HG02763 (cell line): ENCODE measurements around the gene MAP3K9.
"Not testable (repeated sequence)": the region's sequence is repeated elsewhere in the genome, so short reads cannot be mapped to it uniquely, and the experiment has no call there.

Experiments
- ATAC-seq: cut with Tn5 transposase; IDR thresholded peaks from one replicate; pipeline ENCODE4 v1.9.1; 2021; ENCODE audit warnings: mild to moderate bottlenecking, moderate library complexity; ENCODE audit not compliant: unreplicated experiment

The MAP3K9 gene

DNA sequence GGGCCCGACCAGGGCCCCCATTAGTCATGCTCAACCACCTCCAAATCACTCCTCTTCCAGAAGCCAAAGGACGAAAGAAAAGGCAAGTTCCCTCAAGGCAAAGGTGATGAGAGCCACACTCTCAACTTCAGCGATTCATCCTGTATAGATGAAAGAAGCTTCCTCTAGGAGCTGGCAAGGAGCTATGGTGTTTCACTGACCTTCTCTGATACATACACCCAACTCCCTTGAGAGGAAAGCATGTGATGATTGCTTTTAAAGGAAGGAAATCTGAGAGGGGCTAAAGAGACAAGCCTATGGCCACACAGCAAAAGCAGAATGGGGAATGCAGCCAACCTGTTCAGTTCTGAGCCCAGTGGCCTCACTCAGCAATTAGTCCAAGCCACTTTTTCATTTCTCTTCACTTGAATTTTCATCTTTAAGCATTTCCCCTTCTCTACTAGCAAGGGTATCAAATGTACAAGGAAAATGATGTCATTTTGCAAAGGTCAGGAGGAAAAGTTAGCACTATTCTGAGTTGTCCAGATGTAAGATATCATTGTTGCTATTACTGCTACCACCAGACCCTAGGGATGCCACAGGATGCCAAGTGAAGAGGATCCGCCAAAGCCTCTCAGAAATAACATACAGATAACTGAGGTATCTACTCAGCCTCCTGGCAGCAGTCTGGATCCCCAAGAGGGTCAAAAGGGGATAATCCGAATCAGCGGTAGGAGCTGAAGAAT is 82.5 kb downstream of the MAP3K9 start:
- no peak for ATAC-seq

DNA sequence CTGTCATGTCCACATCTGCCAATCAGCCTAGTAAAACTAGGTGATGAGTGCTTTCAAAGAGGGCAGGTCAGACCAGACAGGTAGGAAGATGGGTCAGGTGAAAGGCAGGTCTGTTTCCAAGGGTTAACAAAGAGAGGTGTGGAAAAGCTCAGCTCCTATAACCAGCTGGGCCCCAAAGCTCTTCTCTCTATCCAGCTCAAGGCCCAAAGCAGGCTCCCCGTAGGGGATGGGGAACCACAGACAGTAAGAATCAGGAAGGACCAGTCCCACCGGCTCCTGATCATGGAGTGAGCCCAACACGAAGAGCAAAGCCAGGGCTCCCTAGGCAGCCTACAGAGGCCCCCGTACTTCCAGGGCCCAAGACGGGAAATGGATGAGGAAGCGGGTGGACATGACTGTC is 84.4 kb downstream of the MAP3K9 start:
- no peak for ATAC-seq

DNA sequence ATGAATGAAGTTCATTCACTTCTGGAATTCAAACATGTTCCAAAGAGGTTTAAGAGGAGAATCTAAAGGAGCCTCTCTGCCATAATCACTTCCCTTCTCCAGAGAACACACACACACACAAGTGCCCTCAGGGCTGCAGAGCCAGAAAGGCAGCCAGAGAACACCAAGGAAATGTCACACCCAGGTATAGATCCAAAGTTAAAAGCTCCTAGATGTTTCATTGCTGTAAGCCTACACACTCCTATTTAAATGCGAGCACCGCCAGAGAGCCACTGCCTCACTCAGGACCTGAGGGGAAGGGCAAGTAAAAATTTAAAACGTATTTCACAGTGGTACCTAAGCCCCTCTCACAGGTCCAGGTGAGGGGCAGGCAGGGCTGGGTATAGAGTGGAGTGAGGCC is 85.2 kb downstream of the MAP3K9 start:
- ATAC-seq: no peak

DNA sequence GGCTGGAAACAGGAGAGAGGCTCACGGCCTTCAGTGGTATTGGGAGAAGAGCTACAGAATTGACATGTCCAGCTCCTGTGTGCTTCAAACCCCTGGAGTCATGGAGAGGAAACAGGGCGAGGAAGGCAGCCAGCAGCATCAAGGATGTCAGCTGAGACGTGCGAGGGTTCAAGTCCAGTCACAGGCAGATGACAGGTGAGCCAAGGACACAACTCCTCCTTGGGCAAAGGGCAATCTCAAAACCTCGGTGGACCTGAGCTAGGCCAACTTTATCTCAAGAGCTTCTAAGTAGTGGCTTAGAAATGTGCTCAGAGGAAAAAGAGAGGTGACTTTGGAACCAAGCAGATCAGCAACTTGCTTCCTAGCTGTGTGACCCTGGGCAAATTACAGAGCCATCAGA is 86.0 kb downstream of the MAP3K9 start:
- no peak for ATAC-seq

DNA sequence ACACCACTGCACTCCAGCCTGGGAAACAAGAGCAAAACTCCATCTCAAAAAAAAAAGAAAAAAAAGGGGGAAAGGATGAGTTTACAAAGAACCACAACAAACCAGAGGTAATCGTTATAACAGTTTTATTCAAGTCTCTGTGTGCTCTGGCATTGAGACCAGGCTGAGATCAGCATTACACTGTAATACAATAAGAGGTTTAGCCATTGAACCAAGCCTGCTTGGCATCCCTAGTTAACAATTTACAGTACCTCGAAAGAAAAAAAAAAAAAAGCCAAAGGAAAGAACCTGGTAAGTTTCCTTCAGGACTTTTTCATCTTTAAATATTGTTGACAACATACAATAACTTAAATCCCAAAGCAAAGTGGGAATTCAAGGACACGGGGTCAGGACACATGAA is 86.9 kb downstream of the MAP3K9 start:
- no peak for ATAC-seq

DNA sequence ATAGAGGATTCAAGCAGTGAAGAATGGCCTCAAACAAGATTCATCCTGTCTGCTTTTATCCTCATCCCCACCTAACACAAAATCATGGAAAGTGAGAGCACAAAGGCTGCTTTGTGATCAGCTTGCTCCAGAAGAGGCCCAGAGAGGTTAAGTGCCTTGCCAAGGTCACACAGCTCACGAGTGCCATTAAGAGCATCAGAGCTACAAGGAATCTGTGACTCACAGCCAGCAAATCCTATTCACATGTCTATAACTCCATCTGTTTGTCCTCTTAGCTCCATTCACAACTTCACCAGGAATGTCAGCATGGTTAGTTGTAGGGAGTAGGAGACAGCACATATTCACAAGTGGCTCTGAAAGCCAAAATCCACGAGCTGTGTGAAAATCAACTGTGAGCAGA is 87.8 kb downstream of the MAP3K9 start:
- ATAC-seq: no peak

DNA sequence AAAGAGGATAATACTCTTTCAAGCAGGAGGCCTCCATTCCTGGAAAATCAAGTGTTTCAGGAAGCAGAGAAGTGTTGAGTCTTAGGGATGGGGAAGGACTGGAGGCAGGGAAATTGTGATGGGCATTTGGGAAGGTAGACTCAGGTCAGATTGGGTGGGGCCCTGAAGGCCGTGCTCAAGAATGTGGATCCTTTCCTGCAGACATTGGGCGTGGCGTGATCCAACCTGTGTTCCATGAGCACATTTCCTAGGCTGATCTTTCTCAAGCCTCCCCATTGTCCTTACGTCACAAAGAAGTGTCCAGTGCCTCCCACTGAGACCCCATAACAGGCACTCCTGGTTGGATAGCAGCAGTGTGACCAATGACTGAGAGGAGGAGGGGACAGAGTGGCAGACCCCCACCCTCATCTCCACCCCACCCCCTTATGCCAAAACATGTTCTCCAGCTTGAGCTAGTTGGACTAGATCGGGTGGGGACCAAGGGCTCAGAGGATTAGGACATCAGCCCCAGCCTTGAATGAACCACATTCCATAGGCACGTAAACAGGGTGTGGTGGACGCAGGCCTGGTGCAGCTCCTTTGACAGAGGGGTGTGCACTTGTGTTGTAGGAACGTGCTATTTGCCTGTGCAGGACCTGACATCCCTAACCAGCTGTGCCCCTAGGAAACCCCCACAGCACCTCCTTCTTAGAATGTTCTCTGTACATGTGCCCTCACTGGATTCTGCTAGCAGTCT is 90.8 kb downstream of the MAP3K9 start:
- no peak for ATAC-seq

DNA sequence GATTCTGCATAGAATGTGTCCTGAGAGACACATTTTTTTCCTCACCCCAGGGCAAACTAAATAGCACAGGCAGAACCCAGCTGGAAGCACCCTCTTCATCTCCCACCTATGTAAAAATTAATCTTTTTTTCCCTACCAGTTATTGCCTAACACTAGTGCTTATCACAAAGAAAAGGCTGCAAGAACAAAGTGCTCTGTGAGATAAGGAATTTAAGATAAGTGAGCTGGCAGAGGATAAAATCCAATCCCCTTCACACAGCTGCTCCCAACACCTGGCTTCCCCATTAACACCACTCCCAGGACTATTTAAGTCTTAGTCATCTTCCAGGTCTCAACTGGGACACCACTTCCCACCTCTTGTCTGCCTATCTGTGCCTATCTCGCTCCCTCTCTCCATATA is 92.4 kb downstream of the MAP3K9 start:
- no peak for ATAC-seq

DNA sequence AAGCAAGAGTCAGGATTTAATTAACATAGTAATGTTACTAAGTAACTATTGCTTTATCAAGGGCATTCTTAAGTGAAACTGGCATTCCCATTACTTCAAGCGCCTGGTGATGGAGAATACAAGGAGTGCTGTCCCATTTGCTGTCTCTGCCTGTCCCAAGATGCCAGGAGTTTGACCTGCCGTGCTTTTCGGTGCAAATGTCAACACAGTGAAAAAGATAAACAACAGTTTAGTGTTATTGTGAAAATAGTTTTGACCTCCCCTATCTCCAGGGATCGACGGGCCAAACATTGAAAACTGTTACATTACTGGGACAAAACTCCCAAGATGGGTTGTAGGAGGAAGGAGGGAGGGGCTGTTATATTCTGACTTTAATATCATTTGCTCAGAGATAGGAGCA is 92.8 kb downstream of the MAP3K9 start:
- ATAC-seq: no peak

DNA sequence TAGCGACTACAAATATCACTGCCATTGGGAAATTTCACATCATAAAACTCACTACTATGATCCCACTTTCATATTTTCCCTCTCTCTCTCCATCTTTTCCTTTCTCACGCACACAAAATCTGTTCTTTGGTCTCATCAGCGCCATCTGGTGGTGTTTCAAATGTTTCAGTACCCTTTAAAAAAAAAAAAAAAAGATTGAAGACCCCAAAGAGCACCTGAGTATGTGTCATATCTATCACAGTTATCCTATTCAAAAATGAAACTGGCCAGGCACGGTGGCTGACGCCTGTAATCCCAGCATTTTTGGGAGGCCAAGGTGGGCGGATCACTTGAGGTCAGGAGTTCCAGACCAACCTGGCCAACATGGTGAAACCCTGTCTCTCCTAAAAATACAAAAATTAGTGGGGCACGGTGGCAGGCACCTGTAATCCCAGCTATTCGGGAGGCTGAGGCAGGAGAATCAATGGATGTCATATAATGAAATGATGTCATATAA is 95.2 kb downstream of the MAP3K9 start:
- ATAC-seq: no peak

DNA sequence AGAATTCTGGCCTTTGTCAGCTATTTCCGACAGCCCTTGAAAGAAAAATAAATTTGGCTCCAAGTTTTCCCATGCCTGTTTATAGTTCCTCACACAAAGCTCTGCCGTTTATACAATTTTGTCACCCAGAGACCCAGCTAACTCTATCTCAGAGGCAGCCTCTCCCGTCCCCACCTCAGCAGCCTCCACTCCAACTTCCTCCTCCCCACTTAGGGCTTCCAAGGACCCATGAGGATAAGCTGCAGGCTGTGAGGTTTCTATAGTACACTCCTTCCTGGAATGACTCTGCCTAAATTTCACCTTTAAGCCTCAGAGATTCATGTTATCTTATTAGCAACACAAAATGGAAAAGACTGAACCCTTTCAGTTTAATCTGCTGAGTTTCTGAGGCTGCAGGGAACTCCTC is 95.8 kb downstream of the MAP3K9 start:
- no peak for ATAC-seq

DNA sequence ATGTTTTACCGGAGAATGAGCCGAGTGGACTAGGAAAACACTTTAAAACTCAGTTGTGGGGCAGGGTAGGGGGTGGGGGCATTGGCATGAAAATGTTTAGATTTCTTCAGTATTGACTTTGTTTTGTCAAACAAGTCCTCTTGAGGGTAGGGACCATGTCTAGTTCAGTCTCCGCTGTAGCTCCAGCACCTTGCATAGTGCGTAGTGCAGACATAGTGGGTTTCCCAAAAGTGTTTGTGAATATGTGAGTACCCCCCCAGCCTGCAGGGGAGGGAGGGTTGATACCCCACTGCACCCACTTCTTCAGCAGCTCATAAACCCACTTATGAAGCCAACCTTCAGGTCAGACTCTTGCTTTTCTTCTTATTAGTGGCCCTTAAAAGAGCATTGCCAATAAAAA is 96.2 kb downstream of the MAP3K9 start:
- no peak for ATAC-seq

DNA sequence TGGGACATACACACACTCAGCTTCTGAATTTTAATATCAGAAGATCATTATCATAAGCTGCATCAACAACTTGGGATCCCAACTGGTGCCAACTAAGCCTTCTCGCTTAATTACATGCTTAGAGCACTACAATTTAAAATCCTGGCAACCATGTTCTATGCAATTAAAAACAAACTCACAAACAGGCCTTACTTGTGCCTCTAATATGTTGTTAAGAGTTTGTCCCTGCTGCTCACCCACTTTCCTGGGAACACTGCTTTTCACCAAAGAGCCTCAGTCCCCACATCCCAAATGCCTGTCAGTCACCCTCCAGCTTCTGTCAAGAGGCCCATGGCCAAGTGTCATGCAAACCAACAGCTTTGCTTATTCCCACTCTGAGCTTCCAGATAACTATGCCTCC is 97.9 kb downstream of the MAP3K9 start:
- ATAC-seq: no peak

DNA sequence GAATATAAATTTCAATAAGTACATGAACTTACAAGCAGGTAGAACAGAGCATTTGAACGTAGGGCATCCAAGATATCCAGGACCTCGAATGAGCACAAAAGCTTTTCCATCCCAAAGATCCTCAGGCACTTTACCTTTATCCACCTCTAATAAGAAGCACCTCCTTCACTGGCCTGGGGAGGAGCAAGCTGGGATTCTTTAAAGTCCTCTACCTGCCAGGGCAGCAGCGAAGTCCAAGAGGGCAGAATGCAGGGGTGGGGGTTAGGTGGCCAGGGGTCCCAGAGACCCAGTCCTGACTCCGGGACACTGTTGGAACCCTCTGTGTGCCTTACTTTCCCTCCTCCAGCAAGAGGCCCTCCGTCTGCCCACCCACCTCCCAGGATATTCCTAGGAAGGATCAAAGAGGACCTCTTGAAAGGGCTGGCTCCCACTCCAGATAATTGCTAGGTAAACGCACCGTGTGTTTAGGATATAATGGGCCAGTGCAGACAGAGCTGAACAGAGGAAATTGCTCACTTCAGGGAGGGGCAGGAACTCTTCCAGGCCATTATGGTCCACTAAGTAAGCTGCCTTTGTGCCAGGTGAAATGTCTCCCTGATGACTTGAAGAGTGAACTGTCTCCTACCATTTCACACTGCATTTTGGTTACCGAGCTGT is 99.5 kb downstream of the MAP3K9 start:
- no peak for ATAC-seq

DNA sequence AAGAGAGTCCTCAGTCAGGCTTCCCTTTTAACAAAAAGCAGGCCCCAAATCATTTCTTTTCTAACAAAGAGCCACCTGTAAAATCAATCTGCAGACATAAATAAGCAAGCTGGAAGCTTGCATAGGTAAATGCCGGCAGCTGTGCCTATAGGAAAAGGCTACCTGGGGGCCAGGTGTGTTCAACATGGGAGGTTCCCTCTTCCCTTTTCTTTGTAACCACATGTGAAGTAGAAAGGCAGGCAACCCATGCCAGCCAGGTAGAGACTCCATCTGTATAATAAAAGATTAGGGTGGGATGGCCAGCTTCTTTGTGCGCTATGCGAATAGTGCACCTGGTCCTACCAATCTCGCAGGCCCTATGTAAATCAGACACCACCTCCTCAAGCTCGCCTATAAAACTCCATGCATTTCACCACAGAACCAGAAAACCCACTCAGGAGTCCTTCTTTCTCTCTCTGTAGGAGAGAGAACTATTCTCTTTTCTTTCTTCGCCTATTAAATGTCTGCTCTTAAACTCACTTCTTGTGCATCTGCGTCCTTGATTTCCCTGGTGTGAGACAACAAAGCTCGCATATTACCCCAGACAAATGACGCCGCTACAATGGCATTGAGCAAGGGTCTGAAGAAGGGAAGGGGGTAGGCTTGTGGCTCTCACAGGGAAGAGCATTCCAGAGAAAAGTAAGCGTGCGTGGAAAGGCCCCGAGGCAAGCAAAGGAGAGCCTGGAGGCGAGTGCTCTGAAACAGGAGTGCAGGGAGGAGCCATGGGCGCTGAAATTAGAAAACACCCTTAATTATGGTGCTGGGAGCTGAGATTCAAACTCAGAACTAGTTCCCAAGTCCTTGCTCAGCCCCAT is 100.4 kb downstream of the MAP3K9 start:
- ATAC-seq: no peak

DNA sequence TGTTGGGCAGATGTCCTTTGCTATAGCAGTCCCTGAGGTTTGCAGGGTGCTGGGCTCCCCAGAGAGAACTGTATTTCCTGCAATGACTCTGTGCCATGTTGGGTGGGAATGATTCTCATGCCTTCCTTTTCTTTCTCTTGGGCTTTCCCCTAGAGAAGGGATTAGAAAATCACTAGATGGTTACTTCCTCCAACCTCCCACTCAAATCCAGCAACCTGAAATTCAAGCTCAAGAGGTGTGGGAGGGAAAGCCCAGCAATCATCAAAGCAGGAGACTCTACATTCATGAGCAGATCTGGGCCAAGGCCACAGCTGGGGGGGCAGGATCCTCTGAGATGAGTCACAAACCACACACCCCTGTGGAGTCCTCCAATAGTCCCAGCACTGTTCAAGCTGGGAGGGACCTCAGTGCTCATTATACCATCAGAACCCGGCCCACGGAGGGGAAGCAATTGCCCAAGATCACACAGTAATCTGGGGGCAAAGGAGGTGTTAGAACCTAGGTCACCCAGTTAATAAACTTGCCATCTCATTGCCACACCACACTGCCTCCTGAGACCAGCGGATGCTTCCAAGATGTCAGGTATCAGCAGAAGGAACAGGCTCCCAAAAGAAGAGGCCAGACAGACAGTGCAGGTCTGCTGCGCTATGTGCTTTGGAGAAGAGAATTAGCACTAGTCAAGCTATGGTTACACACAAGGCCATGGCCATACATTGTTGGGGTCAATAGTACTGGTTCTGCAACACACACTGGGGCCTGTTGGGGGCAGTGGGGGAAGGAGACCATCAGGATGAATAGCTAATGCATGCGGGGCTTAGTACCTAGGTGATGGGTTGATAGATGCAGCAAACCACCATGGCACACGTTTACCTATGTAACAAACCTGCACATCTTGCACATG is 101.9 kb downstream of the MAP3K9 start:
- ATAC-seq: peak; percentile 73

DNA sequence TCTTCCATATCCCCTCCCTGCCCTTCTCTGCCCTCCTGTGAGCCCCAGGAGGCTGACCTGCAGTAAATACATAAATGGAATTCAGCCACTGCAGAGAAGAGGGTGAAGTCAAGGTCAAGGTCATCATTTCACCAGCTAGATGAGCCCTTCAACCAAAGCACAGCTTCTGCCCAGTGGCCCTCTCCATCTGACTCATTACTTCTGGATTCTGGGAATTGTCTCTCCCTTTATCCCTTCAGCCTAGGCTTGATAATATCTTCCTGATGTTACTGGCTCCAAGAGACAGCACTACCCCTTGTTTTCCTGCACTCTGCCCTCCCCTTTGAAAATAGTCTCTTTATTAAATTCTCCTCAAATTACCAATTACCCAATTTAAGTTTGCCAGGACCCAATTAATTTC is 103.1 kb downstream of the MAP3K9 start:
- no peak for ATAC-seq

DNA sequence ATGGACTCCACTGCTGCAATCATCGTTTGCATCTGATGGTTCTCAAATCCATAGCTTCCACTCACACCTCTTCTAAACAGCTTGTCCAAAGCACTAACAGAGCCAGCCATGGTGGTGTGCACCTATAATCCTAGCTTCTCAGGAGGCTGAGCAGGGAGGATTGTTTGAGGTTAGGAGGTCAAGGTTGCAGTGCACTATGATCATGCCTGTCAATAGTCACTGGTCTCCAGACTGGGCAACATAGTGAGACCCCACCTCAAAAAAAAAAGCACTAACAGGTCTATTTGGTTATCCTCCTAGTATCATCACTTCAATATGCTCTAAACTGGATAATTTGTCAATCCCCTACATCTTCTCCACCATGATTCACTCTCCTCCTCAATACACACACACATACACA is 104.4 kb downstream of the MAP3K9 start:
- ATAC-seq: no peak

DNA sequence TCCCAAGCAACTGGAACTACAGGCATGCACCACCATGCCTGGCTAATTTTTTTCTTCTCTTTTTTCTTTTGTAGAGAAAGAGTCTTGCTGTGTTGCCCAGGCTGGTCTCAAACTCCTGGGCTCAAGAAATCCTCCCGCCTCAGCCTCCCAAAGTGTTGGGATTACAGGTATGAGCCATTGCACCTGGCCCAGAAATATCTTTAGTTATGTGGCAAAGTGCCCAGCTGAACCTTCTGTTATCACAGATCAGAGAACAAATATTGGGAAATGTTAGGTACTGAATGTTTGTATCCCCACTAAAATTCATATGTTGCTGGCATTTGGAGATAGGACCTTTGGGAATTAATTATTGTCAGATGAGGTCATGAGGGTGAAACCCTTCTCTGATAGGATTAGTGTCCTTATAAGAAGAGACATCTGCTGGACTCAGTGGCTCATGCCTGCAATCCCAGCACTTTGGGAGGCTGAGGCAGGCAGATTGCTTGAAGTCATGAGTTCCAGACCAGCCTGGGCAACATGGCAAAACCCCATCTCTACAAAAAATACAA is 105.6 kb downstream of the MAP3K9 start:
- not testable (repeated sequence) for ATAC-seq

DNA sequence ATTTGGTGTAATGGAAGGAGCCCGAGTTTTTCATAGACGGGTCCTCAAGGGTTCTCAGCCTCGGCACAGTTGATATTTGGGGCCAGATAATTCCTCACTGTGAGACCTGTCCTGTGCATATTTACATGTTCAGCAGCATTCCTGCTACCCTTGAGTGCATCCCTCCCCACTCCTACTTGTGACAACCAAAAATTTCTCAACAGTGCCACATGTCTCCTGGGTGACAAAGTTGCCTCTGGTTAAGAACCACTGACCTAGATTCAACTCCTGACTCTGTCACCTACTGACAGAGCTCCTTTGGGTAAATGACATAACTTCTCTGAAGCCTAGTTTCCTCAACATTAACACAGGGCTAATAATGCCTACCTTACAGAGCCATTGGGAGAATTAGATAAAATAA is 107.2 kb downstream of the MAP3K9 start:
- no peak for ATAC-seq
